GM18951 (cell line): ENCODE data around the gene KCNA3.

ENCODE experiments used
- POLR2A ChIP-seq: IDR thresholded peaks from 4 replicates; pipeline ENCODE4 v1.6.1; 2011; ENCODE audit warnings: mild to moderate bottlenecking; ENCODE audit not compliant: insufficient read length, insufficient read depth; ENCODE audit errors: extremely low read depth
- in situ Hi-C: fragments of 300-500 bp; cut with MboI; formaldehyde crosslinking; loops from one replicate; pipeline ENCODE4 v1.12.0; 2022; ENCODE audit warnings: low sequenced_read_pairs, mixed read lengths, inconsistent platforms; ENCODE audit not compliant: unreplicated experiment

KCNA3 gene

DNA sequence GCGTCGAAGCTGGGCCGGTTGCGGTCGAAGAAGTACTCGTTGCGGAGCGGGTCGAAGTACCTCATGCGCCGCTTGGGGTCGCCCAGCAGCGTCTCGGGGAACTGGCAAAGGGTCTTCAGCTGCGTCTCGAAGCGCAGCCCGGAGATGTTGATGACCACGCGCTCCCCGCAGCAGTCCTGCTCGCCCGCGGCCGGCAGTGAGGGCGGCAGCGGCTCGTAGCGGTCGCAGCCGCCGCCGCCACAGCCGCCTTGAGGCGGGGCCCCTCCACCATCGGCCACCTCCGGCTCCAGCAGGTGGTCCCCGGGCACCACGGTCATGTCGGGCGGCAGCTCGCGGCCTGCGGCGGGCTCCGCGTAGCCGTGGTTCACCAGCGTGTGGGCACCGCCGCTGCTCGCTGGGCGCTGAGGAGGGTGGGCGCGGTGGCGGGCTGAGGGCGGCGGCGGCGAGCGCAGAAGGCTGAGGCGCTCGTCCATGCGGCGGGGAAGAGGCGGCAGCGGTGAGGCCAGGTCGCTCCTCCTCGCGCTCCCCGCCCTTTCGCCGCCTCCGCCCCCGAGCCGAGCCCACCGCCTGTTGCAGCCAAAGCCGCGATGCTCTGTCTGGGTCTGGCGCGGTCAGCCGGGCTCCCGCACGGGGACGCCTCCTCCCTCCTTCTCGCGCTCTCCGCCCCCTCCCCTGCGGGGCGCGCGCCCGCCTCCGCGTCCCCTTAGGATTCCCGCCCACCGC lies at the start of gene KCNA3:
TSS of gene KCNA3 (minus strand) at position 604 of the 723 bp plus-strand sequence. CDS start at position 473, 131 bp downstream.
- in situ Hi-C loops, result no loop called here
- no peak for TF ChIP-seq POLR2A

DNA sequence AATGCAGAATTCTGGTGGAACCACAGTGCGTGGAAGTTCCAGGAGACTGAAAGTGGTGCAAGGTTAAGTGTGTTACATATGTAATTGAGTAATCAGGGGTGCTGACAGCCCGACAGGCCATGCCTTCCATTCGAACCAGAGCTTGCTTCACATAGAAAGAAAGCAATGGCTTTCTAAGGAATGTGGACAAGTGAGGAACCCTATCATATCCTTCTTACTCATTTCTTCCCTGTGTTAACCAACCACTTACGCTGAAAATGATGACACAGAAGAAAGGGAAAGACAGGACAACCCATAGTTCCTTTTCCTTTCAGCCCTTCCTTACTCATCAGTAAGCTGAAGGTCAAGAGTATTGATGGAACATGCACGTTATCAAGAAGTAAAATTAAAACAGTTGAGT lies 48.1 kb upstream of the KCNA3 start:
- in situ Hi-C loops, result no loop called here
- no peak for TF ChIP-seq POLR2A

DNA sequence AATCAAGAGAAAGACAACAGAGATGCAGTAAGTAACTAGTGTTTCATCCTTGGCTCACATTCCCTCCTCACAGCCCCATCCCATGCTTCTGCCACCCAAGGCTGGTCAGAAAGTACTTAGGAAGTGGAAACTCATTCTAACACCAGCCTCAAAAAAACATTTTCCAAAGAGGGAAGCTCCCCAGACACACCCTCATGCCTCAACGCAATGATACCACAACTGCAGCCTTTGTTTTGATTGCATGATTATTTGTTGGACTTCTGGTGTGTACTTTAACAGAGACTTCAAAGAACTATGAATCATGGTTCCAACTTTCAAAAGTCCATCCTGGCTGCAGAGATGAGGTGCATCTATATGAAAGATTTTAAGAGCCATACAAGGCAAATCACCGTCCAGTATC lies 45.2 kb upstream of the KCNA3 start:
- in situ Hi-C loops, result no loop called here
- no peak for TF ChIP-seq POLR2A

DNA sequence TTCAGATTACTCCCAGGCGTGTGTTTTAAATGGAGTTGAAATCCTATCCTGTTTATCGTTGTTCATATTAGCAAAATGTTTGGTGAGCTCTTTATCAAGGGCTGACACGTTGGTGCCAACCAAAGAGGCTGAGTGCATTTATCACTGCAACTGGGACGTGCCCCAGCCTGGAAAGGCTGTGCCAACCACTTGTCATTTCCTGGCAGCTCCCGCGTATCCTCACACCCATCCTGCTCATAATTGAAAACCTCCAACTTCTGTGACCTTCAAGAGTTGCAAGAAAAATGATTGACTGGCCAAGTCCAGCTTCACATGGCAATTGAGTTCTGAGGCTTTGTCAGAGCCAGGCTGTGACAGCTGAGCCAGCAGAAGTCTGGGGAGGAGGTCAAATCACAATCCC lies 43.7 kb upstream of the KCNA3 start:
- in situ Hi-C loops, result no loop called here
- TF ChIP-seq POLR2A, result no peak

DNA sequence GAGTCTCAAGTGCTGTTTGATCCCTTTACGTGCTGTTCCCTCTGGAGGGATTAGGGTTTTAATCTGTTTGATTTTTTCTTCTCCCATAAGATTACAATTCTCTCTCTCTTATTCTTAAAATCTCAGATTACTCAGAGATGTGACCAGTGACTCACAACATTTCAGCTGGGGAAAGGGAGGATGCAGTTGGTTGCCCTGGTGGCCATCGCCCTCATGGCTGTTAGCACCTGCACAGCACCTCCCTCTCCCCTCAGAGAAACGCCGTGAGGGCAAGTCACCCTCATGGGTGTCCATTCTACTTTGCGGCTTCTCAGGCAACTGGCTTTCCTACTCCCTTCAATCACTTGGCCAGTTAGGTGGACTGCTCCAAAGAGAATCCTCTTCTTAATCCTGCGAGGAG lies 42.4 kb upstream of the KCNA3 start:
- in situ Hi-C loops, result no loop called here

DNA sequence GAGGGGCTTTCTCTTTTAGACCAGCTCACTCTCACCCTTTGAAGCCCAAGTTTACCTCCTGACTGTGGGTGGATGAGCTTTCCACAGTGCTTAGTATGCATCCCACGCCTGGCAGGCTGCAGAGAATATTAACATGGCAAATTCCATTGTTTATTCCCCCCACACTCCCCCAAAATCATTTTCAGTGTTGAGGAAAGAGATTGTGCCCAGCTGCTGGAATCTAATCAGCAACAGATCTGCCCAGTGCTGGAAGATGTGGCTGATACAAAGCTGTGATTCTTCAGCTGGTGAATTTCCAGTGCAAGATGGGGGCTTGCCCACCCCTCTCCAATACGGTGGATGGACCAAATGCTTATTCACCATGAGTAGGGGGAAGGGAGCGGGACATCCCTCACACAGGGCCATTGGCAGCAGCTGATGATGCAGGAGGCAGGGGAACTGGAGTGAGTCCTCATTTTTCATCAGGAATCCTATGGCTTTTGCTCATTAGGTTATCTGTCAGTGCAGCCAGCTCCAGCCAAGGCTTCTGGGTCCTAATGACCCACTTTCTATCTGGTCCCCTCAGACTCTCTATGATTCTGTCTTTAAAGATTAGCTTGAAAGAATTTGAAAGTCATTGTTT lies 39.7 kb upstream of the KCNA3 start:
- TF ChIP-seq POLR2A, result no peak
- in situ Hi-C loops, result no loop called here

More for the DNA sequence above, 42.4 kb upstream of the KCNA3 start:
- TF ChIP-seq POLR2A, result no peak

DNA sequence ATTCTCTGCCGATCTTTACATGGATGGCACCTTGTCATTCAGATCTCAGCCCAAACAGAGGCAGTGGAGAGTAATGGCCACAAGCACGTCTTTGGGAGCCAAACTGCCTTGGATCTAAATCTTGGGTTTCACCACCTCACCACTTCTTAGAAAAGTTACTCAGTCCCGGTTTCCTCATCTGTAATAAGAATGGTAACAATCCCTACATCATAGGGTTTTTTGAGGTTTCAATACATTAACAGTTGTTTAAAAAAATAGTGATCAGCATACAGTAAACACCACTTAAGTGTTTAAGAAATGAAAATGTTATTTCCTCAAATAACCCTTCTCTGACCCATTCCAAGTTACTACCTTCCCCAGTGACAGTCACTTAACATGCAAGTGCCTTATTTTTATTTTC lies 38.5 kb upstream of the KCNA3 start:
- in situ Hi-C loops, result no loop called here
- no peak for TF ChIP-seq POLR2A

DNA sequence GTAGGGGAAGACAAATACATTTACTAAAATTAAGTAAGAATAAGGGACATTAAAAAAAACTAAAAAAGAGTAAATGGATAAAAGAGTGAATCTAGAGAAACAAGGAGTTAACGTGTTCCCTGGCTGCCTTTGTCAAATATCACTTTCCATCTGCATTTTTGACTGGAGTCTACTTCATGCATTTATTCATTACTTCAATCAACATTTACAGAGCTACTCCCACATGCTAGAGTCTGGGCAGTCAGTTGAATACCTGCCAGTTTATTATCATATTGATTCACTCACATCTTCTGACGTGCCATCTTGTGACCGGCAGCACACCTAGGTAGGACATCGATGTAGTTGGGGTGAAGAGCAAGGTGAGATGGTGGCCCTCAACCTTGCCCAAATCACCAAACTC lies 35.6 kb upstream of the KCNA3 start:
- in situ Hi-C loops, result no loop called here
- no peak for TF ChIP-seq POLR2A

DNA sequence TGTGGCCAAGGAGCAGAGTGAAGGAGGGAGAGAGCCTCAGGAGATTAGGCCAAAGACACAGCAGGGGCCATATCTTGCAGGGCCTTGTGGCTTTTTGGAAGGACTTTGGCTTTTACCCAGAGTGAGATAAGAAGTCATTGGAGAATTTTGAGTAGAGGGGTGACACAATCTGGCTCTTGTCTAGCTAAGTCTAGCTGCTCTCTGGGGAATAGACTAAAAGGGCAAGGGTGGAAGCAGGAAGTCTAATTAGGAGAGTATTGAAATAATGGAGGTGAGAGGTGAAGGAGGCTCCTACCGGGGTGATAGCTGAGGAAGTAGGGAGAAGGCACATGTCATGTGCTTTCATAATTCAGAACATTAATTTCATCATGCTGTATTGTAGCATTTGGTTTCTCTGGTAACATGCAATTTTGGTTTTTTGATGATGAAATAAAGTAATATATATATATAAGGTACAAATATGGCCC lies 34.3 kb upstream of the KCNA3 start:
- in situ Hi-C loops, result no loop called here

DNA sequence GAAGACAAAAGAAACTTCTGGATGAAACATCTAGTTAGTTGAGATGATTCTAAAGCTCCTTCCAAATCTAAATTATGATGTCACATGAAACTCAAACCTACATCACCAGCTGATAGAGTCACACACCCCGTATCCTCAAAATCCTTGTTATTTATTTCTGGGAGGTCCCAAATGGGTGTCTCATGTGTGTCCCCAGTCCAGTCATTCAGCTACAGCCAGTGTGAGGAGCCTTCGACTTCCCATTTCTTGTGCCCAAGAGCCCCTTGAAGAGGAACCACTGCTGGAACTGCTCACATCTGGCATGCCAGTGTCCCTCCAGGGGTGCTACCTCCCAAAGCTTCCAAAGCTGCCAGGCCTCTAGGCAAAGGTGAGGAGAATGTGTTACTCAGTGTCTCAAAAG lies 32.5 kb upstream of the KCNA3 start:
- in situ Hi-C loops, result no loop called here

More for the DNA sequence above, 34.3 kb upstream of the KCNA3 start:
- TF ChIP-seq POLR2A, result no peak

DNA sequence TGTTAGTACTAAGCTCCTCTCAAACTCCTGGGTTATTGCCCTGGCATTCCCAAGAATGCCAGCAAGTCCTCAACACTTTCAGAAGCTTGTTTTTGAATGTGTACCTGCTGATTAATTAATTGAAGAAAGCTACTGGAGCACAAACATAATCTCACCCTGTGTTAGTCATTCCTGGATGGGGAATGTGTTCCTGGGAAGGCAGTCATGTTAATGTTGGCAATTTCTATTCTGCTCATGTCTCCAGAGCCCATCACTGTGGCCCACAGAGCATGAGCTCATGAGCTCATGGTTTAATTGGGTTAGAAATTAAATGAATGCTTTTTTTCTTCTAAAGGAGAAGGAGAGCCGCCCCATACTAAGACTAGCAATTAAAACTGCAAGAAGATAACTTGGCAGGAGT lies 31.9 kb upstream of the KCNA3 start:
- in situ Hi-C loops, result no loop called here
- TF ChIP-seq POLR2A, result no peak

More for the DNA sequence above, 32.5 kb upstream of the KCNA3 start:
- TF ChIP-seq POLR2A, result no peak

DNA sequence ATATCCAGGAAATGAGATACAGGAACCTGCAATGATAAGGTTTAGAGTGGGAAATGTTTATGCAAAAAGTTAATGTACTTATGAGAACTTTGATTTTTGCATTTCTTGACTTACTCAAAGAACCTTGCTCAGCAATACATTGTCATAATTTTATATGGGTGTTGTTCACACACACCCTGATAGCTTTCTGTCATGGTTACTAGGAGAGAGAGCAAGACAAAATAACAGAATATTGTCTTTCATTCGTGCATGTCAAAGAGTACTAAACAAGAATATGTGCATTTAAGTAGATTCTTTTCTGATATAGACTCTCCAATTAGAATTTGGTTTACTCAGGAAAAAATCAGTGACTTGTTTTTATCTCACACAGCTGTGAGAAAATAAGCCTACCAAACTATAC lies 27.5 kb upstream of the KCNA3 start:
- in situ Hi-C loops, result no loop called here

DNA sequence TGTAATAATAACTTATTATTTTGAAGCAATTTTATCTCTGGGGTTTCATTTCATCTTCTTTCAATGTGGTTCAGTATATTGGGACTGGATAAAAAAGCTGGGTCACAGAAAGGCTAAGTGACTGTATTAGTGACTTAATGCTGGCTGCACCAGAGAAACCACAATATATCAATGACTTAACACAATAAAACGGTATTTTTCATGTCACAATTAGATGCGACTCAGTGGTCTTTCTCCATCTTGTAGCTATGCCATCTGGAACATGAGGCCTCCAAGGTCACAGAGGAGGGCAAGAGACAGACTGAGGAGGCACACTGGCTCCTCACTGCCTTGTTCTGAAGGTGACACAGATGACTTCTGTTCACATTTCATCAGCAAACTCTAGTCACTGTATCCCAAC lies 26.0 kb upstream of the KCNA3 start:
- TF ChIP-seq POLR2A, result no peak
- in situ Hi-C loops, result no loop called here

More for the DNA sequence above, 27.5 kb upstream of the KCNA3 start:
- TF ChIP-seq POLR2A, result no peak

DNA sequence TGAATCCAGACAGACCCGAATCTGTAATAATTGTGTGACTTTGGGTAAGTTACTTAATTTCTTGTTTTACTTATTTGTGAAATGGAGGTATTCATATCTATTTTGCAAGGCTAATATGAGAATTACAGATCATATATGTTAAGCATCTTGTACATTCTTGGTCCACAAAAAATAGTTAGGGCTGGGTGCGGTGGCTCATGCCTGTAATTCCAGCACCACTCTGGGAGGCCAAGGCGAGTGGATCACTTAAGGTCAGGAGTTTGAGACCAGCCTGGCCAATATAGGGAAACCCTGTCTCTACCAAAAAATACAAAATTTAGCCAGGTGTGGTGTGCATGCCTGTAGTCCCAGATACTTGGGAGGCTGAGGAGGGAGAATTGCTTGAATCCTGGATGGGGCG lies 22.9 kb upstream of the KCNA3 start:
- in situ Hi-C loops, result no loop called here
- no peak for TF ChIP-seq POLR2A

DNA sequence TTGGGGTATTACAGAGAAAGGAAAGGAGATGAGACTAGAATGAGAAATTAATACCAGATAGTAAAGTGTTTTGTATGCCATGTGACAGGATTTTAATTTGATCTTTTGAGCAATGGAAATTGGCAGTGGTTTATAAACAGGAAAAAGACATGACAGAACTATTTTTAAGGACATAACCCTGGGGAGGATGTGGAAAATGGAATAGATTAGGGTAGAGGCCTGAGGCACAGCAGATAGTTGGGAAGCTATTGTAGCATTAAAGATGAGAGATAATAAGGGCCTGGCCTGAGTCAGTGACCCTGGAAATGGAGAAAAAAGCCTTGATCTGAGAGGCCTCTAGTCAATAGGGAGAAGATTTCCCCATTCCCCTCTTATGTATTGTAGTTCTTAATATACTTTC lies 22.1 kb upstream of the KCNA3 start:
- in situ Hi-C loops, result no loop called here
- TF ChIP-seq POLR2A, result no peak
